GM12874 (cell line): Measurements from ENCODE around the gene KRT40.

ENCODE experiments used
- TF ChIP-seq, protein P1 (sequence below): IDR thresholded peaks from 2 replicates; pipeline ENCODE4 v1.5.1; 2011; ENCODE audit warnings: low read depth, mild to moderate bottlenecking, control low read depth, low read length, moderate library complexity; ENCODE audit not compliant: insufficient read depth

KRT40 gene

DNA sequence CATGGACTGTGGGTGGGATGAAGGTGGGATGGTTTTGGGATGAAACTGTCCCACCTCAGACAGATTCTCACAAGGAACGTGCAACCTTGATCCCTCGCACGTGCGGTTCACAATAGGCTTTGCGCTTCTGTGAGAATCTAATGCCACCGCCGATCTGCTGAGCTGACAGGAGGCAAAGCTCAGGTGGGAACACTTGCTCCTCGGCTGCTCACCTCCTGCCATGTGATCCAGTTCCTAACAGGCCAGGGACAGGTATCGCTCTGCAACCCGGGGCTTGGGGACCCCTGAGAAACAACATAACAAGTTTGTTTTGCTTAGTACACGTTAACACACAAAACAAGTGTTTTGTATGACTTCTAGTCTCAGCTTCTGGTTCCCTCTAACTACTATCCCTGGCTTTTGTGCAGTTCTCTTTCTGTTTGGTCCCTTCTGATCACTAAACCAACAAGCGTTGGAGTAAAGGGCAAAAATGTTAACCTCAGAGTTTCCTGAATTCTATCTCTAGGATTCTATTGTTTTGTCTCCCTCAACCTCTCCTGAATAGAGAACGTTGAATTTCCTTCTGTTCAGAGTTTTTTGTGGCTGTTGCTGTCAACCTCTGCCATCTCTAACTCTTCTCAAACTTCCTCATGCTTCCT lies 32.6 kb upstream of the KRT40 start:
- TF ChIP-seq, protein P1, sequence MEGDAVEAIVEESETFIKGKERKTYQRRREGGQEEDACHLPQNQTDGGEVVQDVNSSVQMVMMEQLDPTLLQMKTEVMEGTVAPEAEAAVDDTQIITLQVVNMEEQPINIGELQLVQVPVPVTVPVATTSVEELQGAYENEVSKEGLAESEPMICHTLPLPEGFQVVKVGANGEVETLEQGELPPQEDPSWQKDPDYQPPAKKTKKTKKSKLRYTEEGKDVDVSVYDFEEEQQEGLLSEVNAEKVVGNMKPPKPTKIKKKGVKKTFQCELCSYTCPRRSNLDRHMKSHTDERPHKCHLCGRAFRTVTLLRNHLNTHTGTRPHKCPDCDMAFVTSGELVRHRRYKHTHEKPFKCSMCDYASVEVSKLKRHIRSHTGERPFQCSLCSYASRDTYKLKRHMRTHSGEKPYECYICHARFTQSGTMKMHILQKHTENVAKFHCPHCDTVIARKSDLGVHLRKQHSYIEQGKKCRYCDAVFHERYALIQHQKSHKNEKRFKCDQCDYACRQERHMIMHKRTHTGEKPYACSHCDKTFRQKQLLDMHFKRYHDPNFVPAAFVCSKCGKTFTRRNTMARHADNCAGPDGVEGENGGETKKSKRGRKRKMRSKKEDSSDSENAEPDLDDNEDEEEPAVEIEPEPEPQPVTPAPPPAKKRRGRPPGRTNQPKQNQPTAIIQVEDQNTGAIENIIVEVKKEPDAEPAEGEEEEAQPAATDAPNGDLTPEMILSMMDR: no peak

DNA sequence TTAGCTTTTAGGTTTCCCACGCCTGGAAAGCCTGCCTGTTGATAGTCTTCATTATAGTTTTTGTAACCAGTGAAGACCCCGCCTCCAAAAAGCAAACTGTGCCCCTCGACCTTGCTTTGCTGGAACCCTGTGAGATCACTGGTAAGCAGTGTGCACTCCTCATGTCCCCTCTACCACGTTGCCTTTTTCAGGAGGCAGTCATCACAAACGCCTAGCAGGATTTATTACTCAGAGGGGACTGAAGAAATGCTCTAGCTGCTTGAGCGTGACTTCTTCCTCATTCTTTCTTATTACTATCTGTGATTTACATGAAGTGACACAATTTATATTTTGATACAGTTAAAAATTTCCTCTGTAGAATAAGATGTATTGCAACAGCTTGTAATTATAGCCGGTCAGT lies 31.3 kb upstream of the KRT40 start:
- TF ChIP-seq, protein P1: no peak

DNA sequence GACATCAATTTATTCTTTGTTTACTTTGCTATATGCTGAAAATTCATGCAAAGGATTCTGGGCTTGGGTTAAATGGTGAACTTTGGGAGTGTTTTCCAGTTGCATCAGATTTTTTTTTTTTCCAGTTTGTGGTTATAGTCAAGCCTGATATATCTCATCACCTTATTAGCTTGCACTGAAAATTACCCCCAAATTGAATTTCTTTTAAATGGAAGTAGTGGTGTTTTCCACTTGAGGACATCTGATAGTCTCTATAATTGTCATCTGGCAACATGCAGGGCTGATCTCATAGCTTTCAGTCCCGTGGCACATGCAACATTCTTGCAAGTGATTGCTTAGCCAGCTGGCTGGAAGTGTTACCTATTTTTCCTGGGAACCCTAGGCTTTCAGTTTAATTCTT lies 29.5 kb upstream of the KRT40 start:
- TF ChIP-seq, protein P1: no peak

DNA sequence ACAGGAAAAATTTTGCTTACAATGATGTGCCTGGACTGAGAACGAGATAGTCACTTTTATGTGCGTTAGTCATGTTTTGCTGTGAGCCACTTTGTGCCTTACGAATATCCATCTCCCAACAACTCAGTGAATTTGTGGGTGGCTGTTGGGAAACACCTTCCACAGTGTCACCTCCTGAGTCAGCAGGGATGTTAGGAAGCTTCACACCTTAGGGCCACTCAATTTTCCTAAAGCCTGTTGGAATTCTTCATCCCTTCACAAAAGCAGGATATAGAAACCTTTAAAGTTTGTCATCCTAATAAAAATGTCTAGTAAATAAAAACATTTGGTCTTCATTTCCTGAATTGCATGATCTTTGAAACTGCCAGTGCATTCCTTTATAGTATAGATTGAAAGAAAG lies 29.1 kb upstream of the KRT40 start:
- TF ChIP-seq, protein P1: no peak

DNA sequence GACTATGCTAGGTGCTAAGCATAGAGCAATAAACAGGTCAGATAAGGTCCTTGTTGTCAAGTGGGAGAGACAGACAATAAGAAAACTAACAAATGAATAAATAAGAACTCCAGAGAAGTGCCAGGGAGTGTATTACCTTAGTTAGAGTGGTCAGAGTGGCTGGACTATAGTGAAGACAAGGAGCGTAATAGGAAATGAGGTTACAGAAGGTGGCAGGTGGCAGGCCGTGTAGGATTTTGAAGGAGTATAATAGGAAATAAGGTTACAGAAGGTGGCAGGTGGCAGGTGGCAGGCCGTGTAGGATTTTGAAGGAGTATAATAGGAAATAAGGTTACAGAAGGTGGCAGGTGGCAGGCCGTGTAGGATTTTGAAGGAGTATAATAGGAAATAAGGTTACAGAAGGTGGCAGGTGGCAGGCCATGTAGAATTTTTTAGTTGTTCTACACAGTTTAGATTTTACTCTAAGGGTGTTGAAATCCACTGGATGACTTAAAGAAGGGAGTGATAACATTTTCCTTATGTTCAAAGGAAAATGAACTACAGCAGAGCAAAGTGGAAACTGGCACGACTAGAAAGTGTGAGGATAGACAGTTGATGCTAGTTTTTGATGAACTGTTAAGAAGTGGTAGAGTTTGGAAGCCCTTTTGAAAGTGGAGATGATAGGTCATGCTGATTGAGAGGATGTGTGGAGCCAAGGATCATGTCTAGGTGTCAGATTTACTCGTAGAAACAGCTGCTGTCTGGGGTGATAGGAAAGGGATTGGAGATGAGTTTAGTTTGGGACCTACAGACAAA lies 28.4 kb upstream of the KRT40 start:
- TF ChIP-seq, protein P1: no peak

DNA sequence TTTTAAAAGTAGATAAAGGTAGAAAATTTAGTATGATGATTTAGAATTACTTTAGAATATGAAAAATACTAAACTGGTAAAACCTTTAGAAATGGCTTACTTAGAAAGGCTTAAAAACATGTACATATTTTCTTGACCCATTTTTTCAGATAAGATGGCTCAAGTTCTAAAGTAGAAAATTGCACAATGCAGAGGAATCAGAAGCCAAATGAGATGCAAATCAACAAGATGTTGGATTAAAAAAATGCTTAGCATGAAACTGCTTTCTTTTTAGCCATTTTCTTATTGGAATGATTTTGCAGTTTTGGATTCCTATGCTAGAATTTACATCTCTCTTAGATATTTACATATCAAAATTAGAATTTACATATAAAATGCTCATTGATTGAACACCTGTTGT lies 26.3 kb upstream of the KRT40 start:
- TF ChIP-seq, protein P1: no peak

DNA sequence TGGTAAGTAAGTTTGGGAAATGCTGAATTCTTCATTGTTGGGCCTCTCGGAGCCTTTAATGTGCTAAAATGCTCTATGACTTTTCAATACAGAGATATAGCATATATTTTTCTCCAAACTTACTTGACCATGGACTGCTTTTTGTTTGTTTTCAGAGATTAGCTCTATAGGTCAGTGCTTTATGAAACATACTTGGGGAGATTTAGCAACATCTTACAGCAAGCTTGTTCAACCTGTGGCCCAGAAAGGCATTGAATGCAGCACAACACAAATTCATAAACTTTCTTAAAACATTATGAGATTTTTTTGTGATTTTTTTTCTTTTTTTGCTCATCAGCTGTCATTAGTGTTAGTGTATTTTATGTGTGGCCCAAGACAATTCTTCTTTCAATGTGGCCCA lies 25.8 kb upstream of the KRT40 start:
- TF ChIP-seq, protein P1: no peak
